GM23338 (cell line): ENCODE data around the gene DBH. TPM values are rescaled to one million over a fixed set of nuclear protein-coding genes. Genes with fewer than 3 reads are reported as not detected.

ENCODE experiments used
- ATAC-seq: fragments of 200-7000 bp; cut with Tn5 transposase; 3 replicates; pipeline ENCODE4 v1.9.1; 2020
- DNase-seq: peaks from one replicate; pipeline ENCODE4 v3.0.0-alpha.2; 2015; ENCODE audit warnings: low spot score
- H2AFZ ChIP-seq: fragments of 200-600 bp; sonication (generic); 2 replicates; pipeline ENCODE4 v1.8.0; 2016; ENCODE audit warnings: antibody characterized with exemption, mild to moderate bottlenecking, moderate library complexity
- H3F3A ChIP-seq: fragments of 200-600 bp; sonication (generic); replicated peaks from 2 replicates; pipeline ENCODE4 v1.8.0; 2017; ENCODE audit warnings: antibody characterized with exemption, mixed run types, low read depth
- H3K27ac ChIP-seq: fragments of 200-600 bp; sonication (generic); 2 replicates; pipeline ENCODE4 v1.6.1; 2016; ENCODE audit warnings: low read depth
- H3K27me3 ChIP-seq: fragments of 200-600 bp; sonication (generic); 2 replicates; pipeline ENCODE4 v1.8.0; 2016; ENCODE audit warnings: mild to moderate bottlenecking, mixed run types, moderate library complexity; ENCODE audit not compliant: insufficient read depth
- H3K36me3 ChIP-seq: fragments of 200-600 bp; sonication (generic); 2 replicates; pipeline ENCODE4 v1.8.0; 2016; ENCODE audit warnings: mild to moderate bottlenecking; ENCODE audit not compliant: insufficient read depth
- H3K4me1 ChIP-seq: fragments of 200-600 bp; sonication (generic); 2 replicates; pipeline ENCODE4 v1.8.0; 2016; ENCODE audit warnings: mild to moderate bottlenecking, moderate library complexity; ENCODE audit not compliant: insufficient read depth
- H3K4me2 ChIP-seq: fragments of 200-600 bp; sonication (generic); 2 replicates; pipeline ENCODE4 v1.7.1; 2017; ENCODE audit warnings: mixed run types
- H3K4me3 ChIP-seq: fragments of 200-600 bp; sonication (generic); 2 replicates; pipeline ENCODE4 v1.6.1; 2016; ENCODE audit warnings: mixed run types
- H3K79me2 ChIP-seq: fragments of 200-600 bp; sonication (generic); replicated peaks from 2 replicates; pipeline ENCODE4 v1.8.0; 2017; ENCODE audit warnings: mild to moderate bottlenecking; ENCODE audit not compliant: insufficient read depth
- H3K9me2 ChIP-seq: fragments of 200-600 bp; sonication (generic); 2 replicates; pipeline ENCODE4 v1.8.0; 2017; ENCODE audit not compliant: insufficient read depth
- H4K20me1 ChIP-seq: fragments of 200-600 bp; sonication (generic); replicated peaks from 2 replicates; pipeline ENCODE4 v1.8.0; 2017; ENCODE audit warnings: mild to moderate bottlenecking; ENCODE audit not compliant: insufficient read depth
- H3K27ac Mint-ChIP-seq: 2 replicates; pipeline ENCODE4 v1.8.0; 2020; ENCODE audit warnings: inconsistent platforms, mild to moderate bottlenecking, moderate library complexity, mixed read lengths
- H3K27me3 Mint-ChIP-seq: 3 replicates; pipeline ENCODE4 v1.8.0; 2022; ENCODE audit warnings: low read depth, mild to moderate bottlenecking, moderate library complexity, mixed read lengths, inconsistent platforms; ENCODE audit not compliant: insufficient read depth, poor library complexity
- H3K36me3 Mint-ChIP-seq: 3 replicates; pipeline ENCODE4 v1.8.0; 2021; ENCODE audit warnings: low read depth, mild to moderate bottlenecking, inconsistent platforms, moderate library complexity, mixed read lengths
- H3K4me1 Mint-ChIP-seq: 3 replicates; pipeline ENCODE4 v1.8.0; 2020; ENCODE audit warnings: mild to moderate bottlenecking, inconsistent platforms, mixed read lengths
- H3K4me3 Mint-ChIP-seq: 3 replicates; pipeline ENCODE4 v1.8.0; 2021; ENCODE audit warnings: moderate library complexity, mild to moderate bottlenecking, inconsistent platforms, mixed read lengths
- H3K9me3 Mint-ChIP-seq: 3 replicates; pipeline ENCODE4 v1.8.0; 2020; ENCODE audit warnings: moderate library complexity, mild to moderate bottlenecking, inconsistent platforms, mixed read lengths
- CREB1 ChIP-seq: fragments of 250-450 bp; sonication (Bioruptor Pico); IDR thresholded peaks from 2 replicates; pipeline ENCODE4 v1.5.0; 2020; ENCODE audit warnings: low read depth, mild to moderate bottlenecking, moderate library complexity
- CTCF ChIP-seq, 2 experiments: fragments of 200-600 bp in 1 of 2; sonication (generic) in 1 of 2; conservative IDR thresholded peaks; 2 replicates each; pipeline versions ENCODE4 v1.5.1 to v1.6.1; 2016 to 2017; ENCODE audit warnings: antibody characterized with exemption in 2 of 2, low read depth in 2 of 2, mild to moderate bottlenecking in 2 of 2, moderate library complexity in 1 of 2
- EZH2phosphoT487 ChIP-seq: fragments of 200-600 bp; sonication (generic); IDR thresholded peaks from one replicate; pipeline ENCODE4 v1.8.1; 2018; ENCODE audit warnings: antibody characterized with exemption; ENCODE audit not compliant: unreplicated experiment
- JUNB ChIP-seq: IDR thresholded peaks from one replicate; pipeline ENCODE4 v1.6.1; 2016; ENCODE audit warnings: antibody characterized with exemption; ENCODE audit not compliant: unreplicated experiment
- NANOG ChIP-seq: IDR thresholded peaks from 2 replicates; pipeline ENCODE4 v1.6.1; 2016; ENCODE audit warnings: antibody characterized with exemption, borderline replicate concordance
- ZNF462 ChIP-seq: fragments of 250-450 bp; sonication (Bioruptor Pico); IDR thresholded peaks from 2 replicates; pipeline ENCODE4 v1.5.0; 2020; ENCODE audit warnings: mild to moderate bottlenecking, moderate library complexity
- polyA plus RNA-seq: library from polyadenylated mRNA; unstranded; fragments of >200 nt; fragmentation: Nextera tagmentation; extraction: Ambion mirVana; gene quantifications from 2 replicates; pipeline ENCODE4 v1.2.1, GENCODE V29; 2016
- total RNA-seq: library from RNA; depleted of rRNA; stranded (reverse); fragments of >200 nt; shearing (Covaris generic); gene quantifications from 2 replicates; pipeline ENCODE4 v1.2.3, GENCODE V29; 2014

The DBH gene
- total and polyA plus RNA-seq, 2 experiments from 2014 or later, result 0.08 to 0.24 TPM

GRCh38 chr9:133606708-133607025 is 29.5 kb upstream of the DBH start:
- Histone ChIP-seq H3K4me3 (no peak overlapping the region), H3K27me3 (peaks cover 15% of the 10 kb centered on the region), H3K27ac (no peak overlapping the region), H3K4me1 (no peaks in the 10 kb centered on the region; the same call in 1 of the 2 replicates), H4K20me1 (no peaks in the 10 kb centered on the region), H3K9me2 (no peaks in the 10 kb centered on the region), H3F3A (no peaks in the 10 kb centered on the region), H3K4me2 (no peak overlapping the region), H3K79me2 (no peaks in the 10 kb centered on the region), H3K36me3 (no peaks in the 10 kb centered on the region), H2AFZ (no peak overlapping the region)
- Mint-ChIP-seq H3K9me3 (no peaks in the 10 kb centered on the region), H3K4me1 (peaks cover 26% of the 10 kb centered on the region), H3K27me3 (peaks cover 17% of the 10 kb centered on the region), H3K36me3 (no peaks in the 10 kb centered on the region), H3K4me3 (no peak overlapping the region), H3K27ac (no peak overlapping the region)
- no peak for DNase-seq
- ATAC-seq, result no peak
- TF ChIP-seq CTCF (conservative IDR thresholded peaks at IDR 0.05; ENCODE audit: low read depth in 2 of 2) (no peak), EZH2phosphoT487 (no peak), NANOG (no peak), CREB1 (CRISPR knock-in tag) (no peak), ZNF462 (CRISPR knock-in tag) (no peak), JUNB (no peak)
